Fibroblast of lung (primary cell): ENCODE measurements around the gene GAS2L3.

Experiments
- CTCF ChIP-seq, 2 donors: IDR thresholded peaks in 1 of 2; conservative IDR thresholded peaks in 1 of 2; 1 replicate in 1 of 2; 2 replicates in 1 of 2; pipeline ENCODE4 v1.5.1; 2011 to 2012; ENCODE audit warnings: low read length in 2 of 2, control low read depth in 1 of 2, inconsistent platforms in 1 of 2, low read depth in 1 of 2, mild to moderate bottlenecking in 1 of 2
- EZH2 ChIP-seq: IDR thresholded peaks from 2 replicates; pipeline ENCODE4 v1.5.1; 2012; ENCODE audit warnings: low read length, control low read depth, mild to moderate bottlenecking; ENCODE audit errors: missing control alignments

GRCh38 chr12:100669922-100670321 is 96.4 kb downstream of the GAS2L3 start:
- TF ChIP-seq CTCF (conservative IDR thresholded peaks at IDR 0.05 in 1 of 2, IDR thresholded peaks at IDR 0.05 in 1 of 2; ENCODE audit: low read depth in 1 of 2, low read length in 2 of 2) (no peak), EZH2 (no peak)
